ENCODE data around the gene RNF112. TPM values are rescaled to one million over a fixed set of nuclear protein-coding genes. Genes with fewer than 3 reads are reported as not detected.
"Not testable (repeated sequence)": the region's sequence is repeated elsewhere in the genome, so short reads cannot be mapped to it uniquely, and the experiment has no call there.

Gene RNF112
- total RNA-seq, 1 experiment from 2014 or later: 0.18 TPM

- H3F3A ChIP-seq (ENCODE audit: low read length, unreplicated experiment): no peaks in the 10 kb centered on the region
- H3K36me3 ChIP-seq (ENCODE audit: low read depth, low read length): no peaks in the 10 kb centered on the region
- BruUV-seq (replicated peaks): no TSS peak
- intact Hi-C loops (cut with micrococcal nuclease): no loop called here
- H3K9me3 ChIP-seq (ENCODE audit: low read length): peaks cover 8% of the 10 kb centered on the region
- H2AFZ ChIP-seq (ENCODE audit: low read length): no peak overlapping the region
- H3K4me2 ChIP-seq (ENCODE audit: low read length): no peak overlapping the region
- H3K9ac ChIP-seq (ENCODE audit: low read length): no peak overlapping the region
- H3K27ac ChIP-seq (ENCODE audit: low read length): no peak overlapping the region
- TF ChIP-seq EZH2phosphoT487 (IDR thresholded peaks at IDR 0.05; ENCODE audit: borderline replicate concordance, low read length) (no peak), CTCF (conservative IDR thresholded peaks at IDR 0.05; ENCODE audit: low read depth, low read length) (no peak), EZH2 (IDR thresholded peaks at IDR 0.05; ENCODE audit: low read length, unreplicated experiment) (no peak)
- H3K79me2 ChIP-seq (ENCODE audit: low read length): no peaks in the 10 kb centered on the region
- no peaks in the 10 kb centered on the region for H3K27me3 ChIP-seq (ENCODE audit: low read length)
- no peaks in the 10 kb centered on the region for H3K9me2 ChIP-seq (replicated peaks; ENCODE audit: low read length)
- ATAC-seq: no peak
- ChIA-PET POLR2A (ENCODE audit: unreplicated experiment) (no interaction called here), CTCF (no interaction called here)
- no peak overlapping the region for H3K4me3 ChIP-seq (ENCODE audit: low read length)
- DNase-seq: no peak
- no peaks in the 10 kb centered on the region for H4K20me1 ChIP-seq (ENCODE audit: low read length)
- no peaks in the 10 kb centered on the region for H3K4me1 ChIP-seq (ENCODE audit: insufficient read depth, low read length)
Measured at GRCh38 chr17:19440421-19440820, 29.4 kb downstream of the RNF112 start.

GRCh38 chr17:19441288-19441687 lies 30.3 kb downstream of the RNF112 start:
- H3K9ac ChIP-seq (ENCODE audit: low read length); ATAC-seq; H3K9me3 ChIP-seq (ENCODE audit: low read length); H3K79me2 ChIP-seq (ENCODE audit: low read length); H3K4me1 ChIP-seq (ENCODE audit: insufficient read depth, low read length); H3K36me3 ChIP-seq (ENCODE audit: low read depth, low read length); H2AFZ ChIP-seq (ENCODE audit: low read length); H3F3A ChIP-seq (ENCODE audit: low read length, unreplicated experiment); CTCF ChIA-PET; intact Hi-C loops (cut with micrococcal nuclease); H3K4me2 ChIP-seq (ENCODE audit: low read length); H4K20me1 ChIP-seq (ENCODE audit: low read length); H3K27ac ChIP-seq (ENCODE audit: low read length); BruUV-seq (replicated peaks); DNase-seq; POLR2A ChIA-PET (ENCODE audit: unreplicated experiment); H3K9me2 ChIP-seq (replicated peaks; ENCODE audit: low read length); H3K27me3 ChIP-seq (ENCODE audit: low read length); H3K4me3 ChIP-seq (ENCODE audit: low read length): not testable (repeated sequence)

- no peaks in the 10 kb centered on the region for H3K27me3 ChIP-seq (ENCODE audit: low read length)
- ChIA-PET CTCF (no interaction called here), POLR2A (ENCODE audit: unreplicated experiment) (no interaction called here)
- H3K4me2 ChIP-seq (ENCODE audit: low read length): no peak overlapping the region
- H3K27ac ChIP-seq (ENCODE audit: low read length): no peak overlapping the region
- no peak overlapping the region for H3K9ac ChIP-seq (ENCODE audit: low read length)
- DNase-seq (no peak), ATAC-seq (no peak)
- no peak overlapping the region for H2AFZ ChIP-seq (ENCODE audit: low read length)
- peaks cover 8% of the 10 kb centered on the region for H3K9me3 ChIP-seq (ENCODE audit: low read length)
- H3K79me2 ChIP-seq (ENCODE audit: low read length): no peaks in the 10 kb centered on the region
- H3K9me2 ChIP-seq (replicated peaks; ENCODE audit: low read length): no peaks in the 10 kb centered on the region
- no peaks in the 10 kb centered on the region for H3K36me3 ChIP-seq (ENCODE audit: low read depth, low read length)
- no TSS peak for BruUV-seq (replicated peaks)
- no peaks in the 10 kb centered on the region for H4K20me1 ChIP-seq (ENCODE audit: low read length)
- no peak for TF ChIP-seq EZH2 (IDR thresholded peaks at IDR 0.05; ENCODE audit: low read length, unreplicated experiment)
- no peak for TF ChIP-seq EZH2phosphoT487 (IDR thresholded peaks at IDR 0.05; ENCODE audit: borderline replicate concordance, low read length)
- no peak for TF ChIP-seq CTCF (conservative IDR thresholded peaks at IDR 0.05; ENCODE audit: low read depth, low read length)
- H3F3A ChIP-seq (ENCODE audit: low read length, unreplicated experiment): no peaks in the 10 kb centered on the region
- intact Hi-C loops (cut with micrococcal nuclease): no loop called here
- no peaks in the 10 kb centered on the region for H3K4me1 ChIP-seq (ENCODE audit: insufficient read depth, low read length)
- no peak overlapping the region for H3K4me3 ChIP-seq (ENCODE audit: low read length)
Measured at GRCh38 chr17:19442731-19443130, 31.7 kb downstream of the RNF112 start.
